Activated CD4-positive, CD25-positive, alpha-beta regulatory T cell (primary cell): ENCODE measurements around the gene DNMT3B.
"Not testable (repeated sequence)": the region's sequence is repeated elsewhere in the genome, so short reads cannot be mapped to it uniquely, and the experiment has no call there.

Experiments used
- DNase-seq, 4 experiments: peaks; one replicate each; lab custom pipeline; 2025; lab: John Stamatoyannopoulos, UW

DNMT3B gene

GRCh38 chr20:32761831-32762753 lies at the start of gene DNMT3B:
Gene DNMT3B, plus strand, starts transcription at chr20:32762385. Its CDS starts 17,939 bp downstream, at chr20:32780324.
- DNase-seq = peak; percentile 30 to 45 (median 39)

GRCh38 chr20:32718749-32719348 lies 43.3 kb upstream of the DNMT3B start:
- no peak for DNase-seq

GRCh38 chr20:32727683-32728082 lies 34.5 kb upstream of the DNMT3B start:
- no peak for DNase-seq

GRCh38 chr20:32728435-32728834 lies 33.8 kb upstream of the DNMT3B start:
- DNase-seq = not testable (repeated sequence)

- not testable (repeated sequence) for DNase-seq
Observed at GRCh38 chr20:32729334-32729733, 32.9 kb upstream of the DNMT3B start.

- DNase-seq = no peak
Observed at GRCh38 chr20:32731882-32732266, 30.3 kb upstream of the DNMT3B start.

GRCh38 chr20:32737371-32738223 lies 24.6 kb upstream of the DNMT3B start:
- peak in 1 of 4 experiments; percentile 6 for DNase-seq

GRCh38 chr20:32741151-32741550 lies 21.0 kb upstream of the DNMT3B start:
- no peak for DNase-seq

- peak in 1 of 4 experiments; percentile 4 for DNase-seq
Observed at GRCh38 chr20:32742322-32743236, 19.6 kb upstream of the DNMT3B start.

- DNase-seq = peak; percentile 18 to 47 (median 34)
Observed at GRCh38 chr20:32743237-32744112, 18.7 kb upstream of the DNMT3B start, which contains the start of gene COMMD7. Gene COMMD7, minus strand, starts transcription at chr20:32743467. Its CDS starts 76 bp downstream, at chr20:32743391.

- DNase-seq = no peak
Observed at GRCh38 chr20:32749914-32750637, 12.1 kb upstream of the DNMT3B start.

- DNase-seq = no peak
Observed at GRCh38 chr20:32751293-32751692, 10.9 kb upstream of the DNMT3B start.

GRCh38 chr20:32751702-32752457 lies 10.3 kb upstream of the DNMT3B start:
- no peak for DNase-seq

GRCh38 chr20:32752458-32753250 lies 9.5 kb upstream of the DNMT3B start:
- no peak for DNase-seq

GRCh38 chr20:32753731-32754130 lies 8.5 kb upstream of the DNMT3B start:
- no peak for DNase-seq

GRCh38 chr20:32756156-32756555 lies 6.0 kb upstream of the DNMT3B start:
- DNase-seq = no peak

- no peak for DNase-seq
Observed at GRCh38 chr20:32761417-32761830, 761 bp upstream of the DNMT3B start.

GRCh38 chr20:32762754-32763201 lies 593 bp downstream of the DNMT3B start:
- no peak for DNase-seq
